Endodermal cell (in vitro differentiated cells): Measurements from ENCODE around the gene PDE6D. TPM values are rescaled to one million over a fixed set of nuclear protein-coding genes. Genes with fewer than 3 reads are reported as not detected.

ENCODE experiments used
- DNase-seq: peaks from one replicate; pipeline ENCODE4 v3.0.0-alpha.2; 2017
- H3K27ac ChIP-seq: 2 replicates; pipeline ENCODE4 v1.5.1; 2013; ENCODE audit warnings: mild to moderate bottlenecking, low read depth, low read length, moderate library complexity
- H3K27me3 ChIP-seq: 2 replicates; pipeline ENCODE4 v1.6.1; 2013; ENCODE audit warnings: mild to moderate bottlenecking, low read length, moderate library complexity; ENCODE audit not compliant: insufficient read depth, control insufficient read depth, poor library complexity, severe bottlenecking
- H3K36me3 ChIP-seq: 2 replicates; pipeline ENCODE4 v1.7.0; 2013; ENCODE audit warnings: mild to moderate bottlenecking, low read length, moderate library complexity; ENCODE audit not compliant: control insufficient read depth, insufficient read depth
- H3K4me1 ChIP-seq: one replicate; pipeline ENCODE4 v1.7.0; 2013; ENCODE audit warnings: low read length; ENCODE audit not compliant: control insufficient read depth, insufficient read depth
- H3K4me3 ChIP-seq: 2 replicates; pipeline ENCODE4 v1.5.1; 2013; ENCODE audit warnings: mild to moderate bottlenecking, low read length, moderate library complexity
- H3K9ac ChIP-seq: 2 replicates; pipeline ENCODE4 v1.6.1; 2013; ENCODE audit warnings: mild to moderate bottlenecking, low read length, moderate library complexity; ENCODE audit not compliant: poor library complexity, severe bottlenecking; ENCODE audit errors: extremely low read depth
- H3K9me3 ChIP-seq: 2 replicates; pipeline ENCODE4 v1.6.1; 2013; ENCODE audit warnings: mild to moderate bottlenecking, low read length, moderate library complexity; ENCODE audit not compliant: control insufficient read depth
- H3K27ac Mint-ChIP-seq: 2 replicates; pipeline ENCODE4 v1.8.0; 2020; ENCODE audit warnings: mixed read lengths
- H3K27me3 Mint-ChIP-seq: 2 replicates; pipeline ENCODE4 v1.8.0; 2021; ENCODE audit warnings: mild to moderate bottlenecking, mixed read lengths; ENCODE audit not compliant: insufficient read depth
- H3K36me3 Mint-ChIP-seq: 2 replicates; pipeline ENCODE4 v1.8.0; 2020; ENCODE audit warnings: low read depth, mixed read lengths
- H3K4me1 Mint-ChIP-seq: 2 replicates; pipeline ENCODE4 v1.8.0; 2020; ENCODE audit warnings: mixed read lengths
- H3K4me3 Mint-ChIP-seq: 2 replicates; pipeline ENCODE4 v1.8.0; 2020; ENCODE audit warnings: mild to moderate bottlenecking, moderate library complexity, mixed read lengths
- H3K9me3 Mint-ChIP-seq: 2 replicates; pipeline ENCODE4 v1.8.0; 2020; ENCODE audit warnings: mild to moderate bottlenecking, mixed read lengths
- CTCF ChIP-seq: fragments of 200-600 bp; sonication (generic); conservative IDR thresholded peaks from 2 replicates; pipeline ENCODE4 v1.5.0; 2021; ENCODE audit warnings: antibody characterized with exemption, mild to moderate bottlenecking
- WGBS, 2 experiments: methylation state at CpG; one replicate each; pipeline versions ENCODE4 v1.1.5 to v1.1.7; 2013; ENCODE audit warnings: missing lambda C conversion rate in 2 of 2, mixed read lengths in 1 of 2; ENCODE audit not compliant: insufficient coverage in 1 of 2, insufficient read length in 1 of 2; 5-methylcytosine and 5-hydroxymethylcytosine counted together
- total RNA-seq, 2 donors: library from RNA; stranded (reverse); fragmentation: NEBNext Ultra II Directional in 1 of 2; extraction: Animal tissue kit (Norgen Biotek cat#: 25700) in 1 of 2; gene quantifications; 2 replicates in 1 of 2; 3 replicates in 1 of 2; pipeline ENCODE4 v1.2.1, GENCODE V29; 2021

The PDE6D gene
- total RNA-seq, 2 donors from 2014 or later = 24.7 to 25.5 TPM

- 84 to 87% methylated on average over 12 to 22 of the region's 22 CpGs for WGBS, 2 experiments
- H3K9me3 ChIP-seq = no peaks in the 10 kb centered on the region
- H3K4me1 ChIP-seq = no peaks in the 10 kb centered on the region
- no peak overlapping the region for H3K27ac ChIP-seq
- no peaks in the 10 kb centered on the region for H3K27me3 Mint-ChIP-seq
- H3K4me3 Mint-ChIP-seq = no peak overlapping the region
- no peaks in the 10 kb centered on the region for H3K9me3 Mint-ChIP-seq
- peak; percentile 52 for DNase-seq
- no peak for TF ChIP-seq CTCF
- H3K27me3 ChIP-seq = no peaks in the 10 kb centered on the region
- no peak overlapping the region for H3K27ac Mint-ChIP-seq
- H3K9ac ChIP-seq = no peak overlapping the region
- peaks cover 4% of the 10 kb centered on the region for H3K4me1 Mint-ChIP-seq
- H3K4me3 ChIP-seq = no peak overlapping the region
- H3K36me3 ChIP-seq = no peaks in the 10 kb centered on the region
- peaks cover 4% of the 10 kb centered on the region for H3K36me3 Mint-ChIP-seq
Observed at GRCh38 chr2:231701456-231702373, 79.4 kb downstream of the PDE6D start.

GRCh38 chr2:231699006-231699405 lies 82.1 kb downstream of the PDE6D start:
- peaks cover 2% of the 10 kb centered on the region for H3K36me3 Mint-ChIP-seq
- H3K4me3 Mint-ChIP-seq = no peak overlapping the region
- 93 to 97% methylated on average over 9 of the region's 9 CpGs for WGBS, 2 experiments
- Histone ChIP-seq H3K9ac (no peak overlapping the region), H3K27ac (no peak overlapping the region), H3K4me3 (no peak overlapping the region), H3K27me3 (no peaks in the 10 kb centered on the region), H3K4me1 (no peaks in the 10 kb centered on the region), H3K36me3 (no peaks in the 10 kb centered on the region), H3K9me3 (no peaks in the 10 kb centered on the region)
- H3K9me3 Mint-ChIP-seq = no peaks in the 10 kb centered on the region
- no peaks in the 10 kb centered on the region for H3K27me3 Mint-ChIP-seq
- DNase-seq = no peak
- H3K27ac Mint-ChIP-seq = no peak overlapping the region
- no peak for TF ChIP-seq CTCF
- H3K4me1 Mint-ChIP-seq = peaks cover 2% of the 10 kb centered on the region

GRCh38 chr2:231696004-231696367 lies 85.1 kb downstream of the PDE6D start:
- Histone ChIP-seq H3K9me3 (no peaks in the 10 kb centered on the region), H3K9ac (no peak overlapping the region), H3K27ac (no peak overlapping the region), H3K36me3 (no peaks in the 10 kb centered on the region), H3K27me3 (no peaks in the 10 kb centered on the region), H3K4me1 (no peaks in the 10 kb centered on the region), H3K4me3 (no peak overlapping the region)
- H3K36me3 Mint-ChIP-seq = no peaks in the 10 kb centered on the region
- H3K4me1 Mint-ChIP-seq = no peaks in the 10 kb centered on the region
- H3K9me3 Mint-ChIP-seq = no peaks in the 10 kb centered on the region
- DNase-seq = no peak
- no peaks in the 10 kb centered on the region for H3K27me3 Mint-ChIP-seq
- no peak overlapping the region for H3K27ac Mint-ChIP-seq
- WGBS, 2 experiments = 80 to 89% methylated on average over 2 of the region's 2 CpGs
- no peak overlapping the region for H3K4me3 Mint-ChIP-seq
- no peak for TF ChIP-seq CTCF
